Endometrial microvascular endothelial cells (primary cell): ENCODE results near the gene FYB2. TPM values are rescaled to one million over a fixed set of nuclear protein-coding genes. Genes with fewer than 3 reads are reported as not detected.
"Not testable (repeated sequence)": the region's sequence is repeated elsewhere in the genome, so short reads cannot be mapped to it uniquely, and the experiment has no call there.

Experiments used
- in situ Hi-C: cut with HindIII; loops from 2 replicates; pipeline ENCODE4 v1.10.0; 2017; ENCODE audit warnings: low sequenced_read_pairs, low pct_unique_long_range_greater_than_20kb; ENCODE audit errors: inconsistent ontology term
- total RNA-seq: library from RNA; depleted of rRNA; stranded (reverse); fragments of >200 nt; gene quantifications from one replicate; pipeline ENCODE4 v1.2.3, GENCODE V29; 2015; ENCODE audit errors: inconsistent ontology term

The FYB2 gene
- total RNA-seq, 1 donor from 2014 or later, result not detected

DNA sequence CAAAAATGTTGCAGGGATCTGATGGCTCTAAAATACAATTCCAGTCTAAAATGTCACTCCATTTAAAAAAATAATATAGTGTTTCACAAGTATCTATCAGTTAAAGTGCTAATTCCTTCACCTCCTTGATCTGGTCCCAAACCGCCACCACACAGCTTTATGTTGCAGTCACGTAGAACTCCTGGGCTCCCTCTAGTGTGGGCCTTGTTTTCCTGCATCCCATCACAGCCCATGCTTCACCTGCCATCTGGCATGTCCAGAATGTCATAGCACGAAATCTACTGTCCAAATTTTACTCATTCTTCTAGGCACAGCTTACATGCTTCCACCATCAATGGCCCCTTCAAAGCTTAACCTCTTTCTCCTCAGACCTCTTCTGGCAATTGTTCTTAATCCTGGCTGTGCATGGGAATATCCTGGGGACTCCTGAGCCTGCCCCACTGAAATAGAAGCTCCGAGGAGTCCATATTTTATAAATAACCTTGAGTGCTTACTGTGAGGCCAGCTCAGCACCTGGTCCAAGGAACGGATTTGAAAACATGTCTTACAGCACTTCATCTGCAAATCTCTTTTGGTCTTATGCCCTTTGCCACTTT lies 15.5 kb downstream of the FYB2 start:
- in situ Hi-C loops, result no loop called here

DNA sequence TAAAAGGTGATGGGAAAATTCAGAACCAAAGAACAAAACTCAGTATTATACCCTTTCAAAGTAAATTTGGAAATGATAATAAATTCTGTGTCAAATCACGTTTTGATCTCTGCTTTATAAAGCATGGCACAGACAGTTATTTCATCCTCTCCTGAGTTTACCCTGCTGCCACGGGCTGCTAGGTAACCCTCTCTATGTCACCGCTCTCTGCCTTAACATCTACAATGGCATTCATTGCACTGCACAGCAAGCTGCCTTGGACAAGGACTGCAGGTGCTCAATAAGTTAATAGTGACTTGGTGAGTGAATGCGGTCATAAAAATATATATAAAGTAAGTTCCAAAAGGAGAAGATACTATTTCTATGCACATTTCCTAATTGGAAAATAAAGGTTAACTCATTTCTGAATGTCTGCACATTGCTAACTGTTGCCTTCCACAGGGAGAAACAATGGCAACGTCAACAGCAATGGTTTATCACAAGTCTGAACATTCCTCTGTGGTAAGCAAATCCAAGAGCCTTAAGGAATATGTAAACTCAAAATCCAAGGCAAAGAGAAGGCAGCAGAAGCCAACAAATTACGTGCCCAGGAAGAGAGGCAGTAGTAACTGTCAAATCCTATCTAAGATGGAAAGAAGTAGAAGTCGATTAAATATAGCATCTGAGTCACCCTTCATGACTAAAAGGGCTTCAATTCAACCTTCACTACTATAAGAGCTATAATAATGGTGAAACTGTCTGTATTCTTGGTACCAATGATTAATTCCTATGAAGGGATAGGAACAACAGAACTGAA lies 19.4 kb downstream of the FYB2 start:
- in situ Hi-C loops, result no loop called here

DNA sequence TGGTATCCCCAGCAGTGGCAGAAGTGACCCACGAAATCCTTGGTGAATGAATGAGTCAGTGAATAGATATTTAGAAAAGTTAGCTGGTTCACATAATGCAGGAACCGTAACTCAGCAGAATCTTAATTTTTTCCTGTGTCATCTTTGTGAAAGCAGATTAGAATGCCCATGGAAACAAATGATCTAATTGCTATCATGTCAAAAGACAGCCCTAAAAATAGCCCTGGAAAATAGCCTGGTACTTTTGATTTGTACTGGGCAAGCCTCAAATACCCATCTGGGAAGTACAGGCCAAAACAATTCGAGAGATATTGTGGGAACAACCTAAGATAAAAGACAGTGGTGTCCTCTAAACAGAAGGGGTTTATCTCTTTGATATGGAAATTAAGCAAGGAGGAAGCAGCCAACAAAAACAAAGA lies 21.1 kb downstream of the FYB2 start:
- in situ Hi-C loops, result no loop called here

DNA sequence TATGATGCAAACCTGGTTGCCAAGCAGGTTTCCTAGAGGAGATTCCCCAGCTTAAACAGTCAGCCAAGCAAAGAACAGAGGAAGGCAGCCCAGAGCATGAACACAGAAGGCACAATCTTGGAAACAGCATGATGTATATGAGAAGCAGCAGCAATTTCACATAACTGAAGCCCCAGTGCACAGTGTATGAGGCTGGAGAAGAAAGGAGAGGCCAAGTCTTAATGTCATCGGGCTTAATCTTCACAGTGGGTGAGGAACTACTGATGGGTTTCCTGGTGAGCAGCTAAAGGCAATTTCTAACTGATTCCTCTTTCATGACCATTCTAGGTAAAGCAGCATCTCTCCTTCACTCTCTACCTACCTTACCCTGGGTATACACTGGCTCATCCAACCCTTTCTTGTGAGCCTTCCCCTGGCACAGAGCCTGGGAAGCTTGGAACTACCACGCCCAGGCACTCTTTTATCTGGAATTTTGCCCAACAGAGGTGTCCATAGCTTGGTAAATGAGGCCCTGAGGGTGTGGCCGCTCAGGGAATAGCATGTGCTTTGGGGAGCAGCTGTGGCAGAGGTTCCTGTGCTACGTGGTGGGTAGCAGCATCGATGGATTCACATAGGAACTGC lies 22.0 kb downstream of the FYB2 start:
- in situ Hi-C loops, result no loop called here

DNA sequence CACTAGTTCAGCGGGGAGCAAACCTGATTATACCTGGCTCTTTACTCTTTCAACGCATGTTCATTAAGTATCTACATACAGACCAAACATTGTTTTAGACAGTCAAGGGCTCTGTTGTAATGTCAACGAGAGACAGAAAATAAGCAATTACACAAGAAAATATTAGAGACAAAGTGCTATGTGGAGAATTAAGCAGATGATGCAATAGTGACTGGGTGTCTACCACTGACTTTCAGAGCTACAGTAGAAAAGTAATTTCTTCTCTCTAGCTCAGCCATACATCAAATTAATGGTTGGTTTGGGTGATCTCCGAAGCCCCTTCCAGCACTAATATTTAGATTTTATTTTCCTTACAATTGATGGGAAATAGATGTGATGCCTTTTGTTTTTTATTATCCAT lies 23.3 kb downstream of the FYB2 start:
- in situ Hi-C loops, result no loop called here

DNA sequence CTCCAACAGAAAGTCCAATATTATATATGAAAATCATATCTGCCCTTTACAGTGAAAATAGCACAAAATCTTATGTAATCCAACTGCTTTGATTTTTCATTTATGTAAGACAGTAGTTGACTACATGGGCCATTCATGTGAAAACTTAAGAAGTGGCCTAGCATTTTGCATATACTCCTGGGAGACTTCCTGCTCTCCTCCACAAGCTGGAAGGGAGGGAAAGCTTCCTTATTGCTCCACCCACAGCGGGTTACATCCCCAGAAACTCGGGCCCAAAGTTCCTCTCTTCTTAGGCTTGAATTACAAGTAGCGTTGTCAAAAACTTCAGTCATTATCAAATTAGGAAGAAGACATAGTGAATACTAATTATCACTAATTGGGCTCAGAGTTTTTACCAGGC lies 29.2 kb downstream of the FYB2 start:
- in situ Hi-C loops, result no loop called here

DNA sequence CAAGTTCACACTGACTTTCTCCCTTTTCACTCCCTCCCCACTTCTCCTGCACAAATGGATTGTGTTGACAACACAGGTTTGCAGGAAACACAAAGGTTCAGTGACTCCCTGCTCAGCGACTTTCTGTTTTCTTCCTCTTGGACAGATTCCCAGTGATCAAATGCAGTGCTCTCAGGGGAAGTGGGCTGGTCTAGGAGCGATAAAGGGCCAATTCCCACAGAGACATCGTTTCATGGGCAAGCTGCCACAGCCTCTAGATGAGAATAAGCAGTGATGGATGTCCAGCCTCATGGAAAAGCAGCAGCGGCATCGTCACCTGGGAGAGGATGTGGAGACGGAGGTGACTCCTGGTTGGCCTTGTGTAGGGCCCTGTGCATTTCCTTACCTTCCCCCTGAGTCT lies 30.6 kb downstream of the FYB2 start:
- in situ Hi-C loops, result no loop called here

DNA sequence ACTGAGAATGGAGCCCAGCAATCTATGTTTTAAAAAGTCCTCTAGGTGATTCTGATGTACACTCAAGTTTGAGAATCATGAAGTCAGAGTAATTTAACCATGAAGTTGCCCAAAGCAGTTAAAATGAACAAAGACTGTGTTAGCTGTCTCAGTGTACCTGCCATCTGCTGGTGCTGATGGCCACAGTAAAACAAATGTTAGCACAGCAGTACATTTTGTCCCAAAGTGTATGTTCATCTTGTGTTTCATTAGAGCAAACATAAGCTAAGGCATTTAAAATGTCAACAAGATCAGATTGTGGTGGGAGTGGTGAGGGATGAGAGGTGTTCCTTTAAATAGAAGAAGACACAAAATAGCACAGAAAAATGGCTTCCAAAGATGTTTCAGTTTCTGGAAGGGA lies 31.1 kb downstream of the FYB2 start:
- in situ Hi-C loops, result no loop called here

DNA sequence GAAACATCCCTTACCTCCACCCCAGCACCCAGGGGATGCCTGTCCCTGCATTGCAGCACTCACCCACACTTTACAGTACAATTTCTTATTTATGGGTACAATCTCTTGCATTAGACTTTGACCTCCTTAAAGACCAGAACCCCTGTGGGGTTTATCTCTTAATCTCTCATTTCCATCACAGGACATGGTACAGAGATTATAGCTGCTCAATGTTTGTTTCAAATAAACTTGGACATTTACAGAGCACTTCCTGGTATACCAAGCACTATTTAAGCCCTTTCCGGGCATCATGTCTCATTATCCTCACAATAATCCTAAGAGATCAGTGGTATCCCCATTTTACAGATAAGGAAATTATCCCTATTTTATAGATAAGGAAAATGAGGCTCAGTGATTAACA lies 31.9 kb downstream of the FYB2 start:
- in situ Hi-C loops, result no loop called here

DNA sequence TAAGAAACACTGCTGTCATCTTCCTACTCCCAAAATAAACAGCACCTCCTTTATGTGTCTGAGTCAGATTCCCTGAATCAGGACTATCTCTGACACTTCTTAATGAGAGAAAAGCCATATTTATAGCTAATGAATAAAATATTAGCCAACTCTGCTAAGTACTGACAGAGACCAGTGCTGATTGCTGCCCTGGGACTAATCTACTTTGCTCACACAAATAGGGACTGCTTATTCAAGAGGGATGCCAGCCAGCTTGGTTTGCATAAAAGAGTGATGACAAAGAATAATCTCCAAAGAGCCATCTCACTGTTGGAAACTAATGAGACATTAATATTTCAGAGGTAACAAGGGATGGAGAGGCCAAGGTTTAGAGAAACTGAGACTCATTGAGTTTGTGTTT lies 36.4 kb downstream of the FYB2 start:
- in situ Hi-C loops, result no loop called here

DNA sequence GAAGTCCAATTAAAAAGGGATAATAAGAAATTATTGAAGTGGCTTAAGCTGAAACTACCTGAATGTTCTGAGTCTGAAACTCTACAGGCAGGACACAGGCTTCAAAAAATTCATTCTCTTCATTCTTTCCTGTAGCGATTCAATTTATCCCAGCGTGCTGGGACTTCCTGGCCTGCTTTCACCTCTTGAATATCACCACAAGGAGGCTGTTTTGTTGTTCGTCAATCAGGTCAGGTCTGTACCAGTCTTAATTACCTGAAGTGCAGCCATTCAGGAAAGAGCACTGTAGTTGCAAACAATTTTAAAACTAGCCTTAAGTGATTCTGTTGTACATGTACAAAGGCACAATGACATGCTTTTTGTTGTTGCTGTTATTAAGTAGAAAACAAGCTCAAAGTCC lies 38.4 kb downstream of the FYB2 start:
- in situ Hi-C loops, result no loop called here

DNA sequence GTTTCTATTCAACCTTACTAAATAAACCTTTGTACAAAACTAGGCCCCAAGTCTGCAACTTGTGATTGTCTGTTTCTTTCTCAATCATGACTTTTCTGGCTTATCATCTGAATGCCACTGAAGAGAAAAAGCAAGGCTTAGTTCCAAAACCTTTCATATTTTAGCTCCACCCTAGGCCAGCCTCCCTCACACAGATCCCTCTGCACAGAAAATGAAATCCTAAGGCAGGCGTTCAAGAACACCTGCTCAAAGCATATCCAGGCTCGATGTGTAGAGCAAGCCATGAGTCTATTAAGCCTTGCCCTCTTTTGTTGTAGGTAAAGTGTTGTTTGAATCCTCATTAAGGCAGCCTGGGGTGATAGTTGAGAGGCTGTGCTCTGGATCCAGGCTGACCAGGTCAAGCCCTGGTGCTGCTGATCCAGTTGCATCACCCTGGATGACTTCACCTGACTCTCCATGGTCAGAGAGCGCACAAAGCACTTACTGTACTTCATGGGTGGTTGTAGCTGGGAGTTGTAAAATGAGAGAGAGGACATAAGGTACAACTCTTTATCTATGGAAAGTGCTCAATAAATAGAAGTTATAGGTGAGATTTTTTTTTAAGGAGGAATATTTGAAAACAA lies 39.0 kb downstream of the FYB2 start:
- in situ Hi-C loops, result no loop called here

DNA sequence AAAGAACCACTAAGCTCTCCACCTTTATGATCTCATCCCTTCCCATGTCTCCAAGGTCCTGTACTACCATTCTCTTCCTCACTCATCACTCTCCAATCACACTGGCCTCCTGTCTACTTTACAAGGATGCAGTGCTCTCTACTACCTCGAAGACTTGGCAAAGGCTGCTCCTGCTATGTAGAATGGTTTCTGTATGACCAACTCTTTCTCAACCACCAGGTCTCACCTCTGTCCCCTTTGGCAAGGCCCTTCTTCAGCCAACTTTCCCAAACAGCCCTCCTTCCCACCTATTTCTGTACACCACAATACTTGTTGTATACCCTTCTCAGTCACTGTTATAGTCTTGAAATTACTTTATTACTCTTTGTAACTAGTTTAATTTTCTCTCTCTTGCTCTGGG lies 41.2 kb downstream of the FYB2 start:
- in situ Hi-C loops, result no loop called here

DNA sequence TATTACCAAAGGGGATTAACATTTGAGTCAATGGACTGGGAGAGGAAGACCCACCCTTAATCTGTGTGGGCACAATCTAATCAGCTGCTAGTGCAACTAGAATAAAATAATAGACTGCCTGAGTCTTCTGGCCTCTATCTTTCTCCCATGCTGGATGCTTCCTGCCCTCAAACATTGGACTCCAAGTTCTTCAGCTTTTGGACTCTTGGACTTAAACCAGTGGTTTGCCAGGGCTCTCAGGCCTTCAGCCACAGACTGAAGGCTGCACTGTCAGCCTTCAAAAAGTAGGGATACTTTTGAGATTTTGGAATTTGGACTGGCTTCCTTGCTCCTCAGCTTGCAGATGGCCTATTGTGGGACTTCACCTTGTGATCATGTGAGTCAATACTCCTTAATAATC lies 44.5 kb downstream of the FYB2 start:
- in situ Hi-C loops, result not testable (repeated sequence)

DNA sequence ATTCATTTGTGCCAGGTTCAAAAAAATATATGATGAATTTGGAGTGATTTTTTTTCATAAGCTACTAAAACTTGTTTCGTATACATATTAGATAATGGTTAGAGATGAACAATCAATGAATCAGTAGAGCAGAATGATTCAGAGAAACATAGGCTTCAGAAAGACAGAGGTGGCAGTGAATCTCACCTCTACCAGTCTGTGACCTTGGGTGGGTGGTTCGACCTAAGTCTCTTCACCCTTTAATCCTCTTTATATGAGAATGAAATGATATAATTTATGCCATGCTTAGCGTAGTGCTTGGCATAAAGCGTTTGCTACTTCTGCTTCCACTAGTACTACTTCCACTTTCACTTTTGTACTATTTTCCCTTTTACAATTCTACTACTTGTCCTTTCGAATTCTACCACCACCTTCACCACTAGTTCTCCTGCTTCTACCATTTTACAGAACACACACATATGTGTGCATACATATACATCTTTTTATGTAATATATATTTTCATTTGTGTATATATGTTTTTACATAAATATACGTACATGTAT lies 45.1 kb downstream of the FYB2 start:
- in situ Hi-C loops, result no loop called here

DNA sequence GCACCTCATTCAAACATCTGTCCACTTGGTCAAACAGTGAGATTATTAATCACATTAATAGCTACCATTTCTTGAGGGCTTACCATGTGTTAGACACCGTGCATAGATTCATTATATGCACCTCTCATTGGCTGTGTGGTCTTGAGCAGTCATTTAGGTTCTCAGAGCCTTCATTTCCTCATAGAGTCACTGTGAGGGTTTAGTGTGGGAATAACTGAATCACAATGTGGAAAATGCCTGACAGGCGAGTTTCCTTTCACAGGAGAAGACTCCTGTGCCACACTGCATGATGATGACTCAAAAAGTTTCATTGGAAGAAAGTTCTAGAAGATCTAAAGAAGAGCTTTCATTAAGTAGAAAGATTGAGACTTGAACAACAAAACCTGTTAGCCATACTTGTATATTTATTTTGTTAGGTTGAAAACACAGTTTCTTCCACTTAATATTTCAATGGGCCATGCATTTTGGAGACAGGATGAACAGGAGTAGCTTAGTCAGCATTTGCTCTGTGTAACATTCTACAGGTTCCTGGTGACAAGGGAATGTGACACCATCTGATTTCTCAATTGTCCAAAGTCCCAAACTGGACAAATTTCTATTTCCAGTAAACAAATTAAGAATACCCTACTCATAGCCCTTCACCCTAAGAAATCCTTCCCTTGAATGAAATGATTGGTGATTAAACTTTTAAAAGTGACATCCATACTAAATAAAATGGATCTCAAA lies 45.7 kb downstream of the FYB2 start:
- in situ Hi-C loops, result no loop called here

DNA sequence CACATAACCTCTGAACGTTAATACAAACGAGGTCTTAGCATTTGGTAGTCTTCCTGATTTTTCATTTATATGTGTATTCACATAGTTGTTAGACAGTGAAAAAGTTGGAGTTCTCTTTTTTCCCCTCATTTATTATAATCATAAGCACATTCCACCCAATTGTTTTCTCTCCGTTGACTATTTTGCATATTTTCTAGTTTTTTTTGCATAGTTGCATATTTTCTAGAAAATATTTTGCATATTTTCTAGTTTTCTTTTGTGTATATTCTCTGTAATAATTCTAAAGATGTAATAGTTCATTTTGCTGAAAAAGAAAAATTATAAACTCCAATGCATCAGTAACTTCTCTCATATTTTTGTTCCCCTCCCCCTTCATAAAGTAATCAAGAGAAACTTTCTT lies 47.5 kb downstream of the FYB2 start:
- in situ Hi-C loops, result no loop called here

DNA sequence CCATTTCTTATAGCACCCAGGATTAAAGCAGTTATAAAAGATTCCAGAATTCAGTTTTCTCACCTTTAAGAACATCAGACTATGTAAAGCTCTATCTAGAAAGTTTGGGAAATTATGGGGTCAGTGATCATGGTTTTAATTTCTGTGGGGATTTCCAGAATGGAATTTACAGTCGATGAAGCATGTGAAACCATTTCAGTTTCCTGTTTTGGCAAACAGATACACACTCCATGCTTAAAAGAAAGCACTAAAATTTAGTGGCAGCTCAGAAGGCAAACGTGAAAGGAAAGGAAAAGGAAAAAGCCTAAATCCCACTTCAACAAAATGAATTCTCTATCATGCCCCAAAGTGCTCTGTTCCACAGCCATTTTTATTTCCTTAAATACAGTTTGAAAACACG lies 60.4 kb downstream of the FYB2 start:
- in situ Hi-C loops, result no loop called here

DNA sequence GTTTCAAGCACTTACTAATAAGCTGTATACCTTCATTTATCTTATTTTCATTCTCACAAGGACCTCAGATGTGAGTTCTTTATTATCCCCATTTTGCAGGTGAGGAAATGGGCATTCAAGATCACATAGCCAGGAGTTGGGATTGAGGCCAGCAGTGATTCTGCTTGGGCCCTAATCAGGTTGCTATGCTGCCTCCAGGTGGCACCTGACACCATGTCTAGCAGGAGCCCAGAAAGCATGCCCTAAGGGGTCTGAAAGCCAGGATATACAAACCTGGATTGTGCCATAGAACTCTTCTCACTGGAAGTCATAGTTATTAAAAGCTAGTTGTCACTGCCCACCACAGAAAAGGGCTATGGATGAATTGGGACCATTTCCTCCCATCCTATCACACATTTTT lies 61.1 kb downstream of the FYB2 start:
- in situ Hi-C loops, result no loop called here
